CD4-positive, alpha-beta T cell treated with Interferon gamma for 1 hour (primary cell): ENCODE measurements around the gene ABHD1.
A peak's percentile ranks its signal among the peaks of the same experiment; 100 is the strongest.
"Not testable (repeated sequence)": the region's sequence is repeated elsewhere in the genome, so short reads cannot be mapped to it uniquely, and the experiment has no call there.

Source experiments
- DNase-seq: peaks from one replicate; pipeline ENCODE4 v3.0.0-alpha.2; 2020

The ABHD1 gene

GRCh38 chr2:27123302-27124150, at the start of gene ABHD1:
ABHD1 (plus strand) TSS chr2:27123815; CDS start chr2:27123949, 134 bp downstream.
- DNase-seq = peak; percentile 74

- DNase-seq = peak; percentile 39
These were observed 48.7 kb upstream of the ABHD1 start for GRCh38 chr2:27074738-27075565.

DNA sequence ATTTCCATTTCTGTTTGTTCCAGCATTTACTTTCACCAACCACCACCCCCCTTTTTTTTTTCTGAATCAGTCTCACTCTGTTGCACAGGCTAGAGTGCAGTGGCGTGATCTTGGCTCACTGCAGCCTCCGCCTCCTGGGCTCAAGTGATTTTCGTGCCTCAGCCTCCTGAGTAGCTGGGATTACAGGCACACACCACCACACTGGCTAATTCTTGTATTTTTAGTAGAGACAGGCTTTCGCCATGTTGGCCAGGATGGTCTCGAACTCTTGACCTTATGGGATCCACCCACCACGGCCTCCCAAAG, 48.1 kb upstream of the ABHD1 start:
- not testable (repeated sequence) for DNase-seq

- no peak for DNase-seq
These were observed 47.3 kb upstream of the ABHD1 start for GRCh38 chr2:27076323-27076722.

- DNase-seq = no peak
These were observed 46.4 kb upstream of the ABHD1 start for GRCh38 chr2:27077231-27077630.

- no peak for DNase-seq
These were observed 45.1 kb upstream of the ABHD1 start, which contains the start of gene EMILIN1 for GRCh38 chr2:27078267-27079194. EMILIN1 (plus strand) TSS chr2:27078615; CDS start chr2:27079066, 451 bp downstream.

DNA sequence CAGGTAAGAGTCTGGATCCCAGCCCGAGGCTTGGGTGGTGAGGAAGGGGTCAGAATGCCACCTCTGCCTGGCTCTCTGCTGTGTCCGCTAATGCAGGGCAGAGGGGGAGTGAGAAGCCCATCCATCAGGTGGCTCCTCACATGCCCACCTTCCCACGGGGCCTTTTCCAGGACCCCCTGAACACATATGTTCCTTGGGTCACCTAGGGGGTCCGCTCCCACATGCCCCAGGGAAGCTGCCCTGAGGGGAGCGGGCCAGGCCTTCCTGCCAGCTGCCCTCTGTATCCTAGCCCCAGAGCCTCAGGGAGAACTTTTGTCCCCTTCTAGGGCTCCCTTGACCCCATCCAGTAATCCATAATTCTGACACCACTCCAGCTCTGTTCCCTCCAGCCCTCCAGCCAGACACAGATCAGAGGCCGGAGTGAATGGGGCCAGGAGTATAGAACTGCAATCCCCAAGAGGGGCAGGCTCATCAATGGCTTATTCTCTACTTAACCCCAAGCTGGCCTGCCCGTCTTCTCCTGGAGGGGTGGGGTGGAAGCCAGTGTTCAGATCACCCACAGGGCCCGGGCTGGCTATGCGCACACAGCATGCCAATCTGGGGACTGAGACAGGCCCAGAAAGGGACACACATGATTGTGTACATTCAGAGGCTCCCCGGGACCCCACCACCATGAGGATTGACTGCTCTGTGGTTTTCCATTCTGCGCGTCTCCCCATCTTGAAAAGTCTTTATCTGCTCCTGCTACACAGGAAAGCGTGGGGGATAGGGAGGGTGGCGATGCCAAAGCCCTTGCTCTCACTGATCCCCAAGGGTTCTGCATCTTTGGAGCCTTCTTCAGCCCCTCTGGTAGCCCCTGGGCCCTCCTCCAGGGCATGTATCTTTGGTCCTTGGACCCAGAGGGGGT, 44.1 kb upstream of the ABHD1 start:
- no peak for DNase-seq

DNA sequence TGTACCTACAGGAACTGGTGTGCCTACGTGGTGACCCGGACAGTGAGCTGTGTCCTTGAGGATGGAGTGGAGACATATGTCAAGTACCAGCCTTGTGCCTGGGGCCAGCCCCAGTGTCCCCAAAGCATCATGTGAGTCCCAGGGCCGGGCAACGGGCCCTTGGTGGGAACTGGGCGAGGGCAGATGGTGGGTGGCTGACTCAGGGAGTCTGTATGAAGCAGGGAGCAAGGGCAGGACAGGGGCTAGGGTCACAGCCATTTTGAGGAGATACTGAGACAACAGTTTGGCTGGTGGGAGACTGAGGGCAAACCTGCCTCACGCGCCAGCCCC, 43.5 kb upstream of the ABHD1 start:
- no peak for DNase-seq

GRCh38 chr2:27080603-27080936, 43.0 kb upstream of the ABHD1 start:
- no peak for DNase-seq

- no peak for DNase-seq
These were observed 41.4 kb upstream of the ABHD1 start for GRCh38 chr2:27081984-27082772.

- no peak for DNase-seq
These were observed 40.7 kb upstream of the ABHD1 start for GRCh38 chr2:27082773-27083409.

DNA sequence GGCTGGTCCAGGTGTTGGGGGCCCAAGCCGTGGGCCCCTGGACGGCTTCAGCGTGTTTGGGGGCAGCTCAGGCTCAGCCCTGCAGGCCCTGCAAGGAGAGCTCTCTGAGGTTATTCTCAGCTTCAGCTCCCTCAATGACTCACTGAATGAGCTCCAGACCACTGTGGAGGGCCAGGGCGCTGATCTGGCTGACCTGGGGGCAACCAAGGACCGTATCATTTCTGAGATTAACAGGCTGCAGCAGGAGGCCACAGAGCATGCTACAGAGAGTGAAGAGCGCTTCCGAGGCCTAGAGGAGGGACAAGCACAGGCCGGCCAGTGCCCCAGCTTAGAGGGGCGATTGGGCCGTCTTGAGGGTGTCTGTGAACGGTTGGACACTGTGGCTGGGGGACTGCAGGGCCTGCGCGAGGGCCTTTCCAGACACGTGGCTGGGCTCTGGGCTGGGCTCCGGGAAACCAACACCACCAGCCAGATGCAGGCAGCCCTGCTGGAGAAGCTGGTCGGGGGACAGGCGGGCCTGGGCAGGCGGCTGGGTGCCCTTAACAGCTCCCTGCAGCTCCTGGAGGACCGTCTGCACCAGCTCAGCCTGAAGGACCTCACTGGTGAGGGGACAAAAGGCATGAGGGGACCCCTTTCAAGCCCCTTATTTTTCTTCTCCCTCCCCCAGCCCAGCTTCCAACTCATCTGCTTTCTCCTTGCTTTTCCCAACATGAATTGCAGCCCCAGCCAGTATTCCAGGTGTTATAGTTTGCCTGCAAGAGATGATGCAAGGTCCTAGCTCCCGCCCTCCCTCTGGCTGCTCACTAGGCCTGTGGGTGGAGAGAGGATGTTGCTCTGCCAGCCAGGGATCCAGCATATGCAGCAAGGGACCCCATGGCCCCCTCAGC, 40.0 kb upstream of the ABHD1 start:
- DNase-seq = no peak

DNA sequence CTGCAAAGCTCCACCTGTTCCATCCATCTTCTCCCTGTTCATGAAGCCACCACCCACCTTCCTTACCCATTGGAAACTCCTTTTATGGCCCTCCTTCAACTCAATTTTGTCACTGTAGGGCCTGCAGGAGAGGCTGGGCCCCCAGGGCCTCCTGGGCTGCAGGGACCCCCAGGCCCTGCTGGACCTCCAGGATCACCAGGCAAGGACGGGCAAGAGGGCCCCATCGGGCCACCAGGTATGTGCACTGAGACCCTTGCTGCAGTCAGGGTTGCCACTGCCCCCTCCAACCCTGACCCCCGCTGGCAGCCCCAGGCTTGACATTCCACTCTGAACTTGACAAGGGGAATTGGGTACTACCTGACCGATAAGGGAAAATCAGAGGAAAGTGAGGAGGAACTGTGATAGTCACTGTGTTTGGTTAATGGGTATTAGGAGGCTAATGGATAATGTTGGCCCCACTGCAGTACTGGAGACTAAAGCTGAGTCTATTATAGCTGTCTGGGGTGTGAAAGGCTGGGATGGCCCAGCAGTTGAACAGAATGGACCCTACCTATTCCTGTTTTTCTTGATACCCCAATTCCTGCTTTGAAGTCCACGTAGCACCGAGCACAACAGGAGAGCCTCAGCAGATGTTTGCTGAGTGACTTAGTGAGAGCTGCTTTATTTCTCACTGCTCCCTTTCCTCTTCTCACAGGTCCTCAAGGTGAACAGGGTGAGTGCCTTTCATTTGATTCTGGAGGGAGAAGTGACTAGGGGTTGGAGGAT, 39.1 kb upstream of the ABHD1 start:
- no peak for DNase-seq

DNA sequence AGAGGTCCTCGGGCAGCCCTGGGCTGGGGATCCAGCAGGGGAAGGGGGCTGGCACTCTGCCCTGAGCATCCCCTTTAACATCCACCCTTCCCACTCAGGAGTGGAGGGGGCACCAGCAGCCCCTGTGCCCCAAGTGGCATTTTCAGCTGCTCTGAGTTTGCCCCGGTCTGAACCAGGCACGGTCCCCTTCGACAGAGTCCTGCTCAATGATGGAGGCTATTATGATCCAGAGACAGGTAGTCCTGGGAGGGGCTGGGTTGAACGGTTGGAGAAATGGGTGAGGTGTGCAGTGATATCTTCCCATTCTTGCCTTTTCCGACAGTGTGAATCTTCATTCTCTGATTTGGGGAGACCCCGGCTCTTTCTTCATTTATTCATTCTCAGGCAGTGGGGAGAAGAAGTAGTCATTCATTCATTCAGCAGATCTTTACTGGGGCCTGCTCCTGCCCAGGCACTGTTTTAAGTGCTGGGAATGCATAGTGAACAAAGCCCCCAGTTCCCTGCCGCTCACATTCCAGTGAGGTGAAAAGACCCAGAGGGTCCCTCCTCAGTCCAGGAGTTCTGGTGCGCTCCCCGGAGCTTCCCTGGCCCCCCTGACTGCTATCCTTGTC, 38.4 kb upstream of the ABHD1 start:
- DNase-seq = no peak

- peak; percentile 18 for DNase-seq
These were observed 37.9 kb upstream of the ABHD1 start for GRCh38 chr2:27085673-27086089.

GRCh38 chr2:27086090-27086723, 37.4 kb upstream of the ABHD1 start:
- DNase-seq = peak; percentile 96

DNA sequence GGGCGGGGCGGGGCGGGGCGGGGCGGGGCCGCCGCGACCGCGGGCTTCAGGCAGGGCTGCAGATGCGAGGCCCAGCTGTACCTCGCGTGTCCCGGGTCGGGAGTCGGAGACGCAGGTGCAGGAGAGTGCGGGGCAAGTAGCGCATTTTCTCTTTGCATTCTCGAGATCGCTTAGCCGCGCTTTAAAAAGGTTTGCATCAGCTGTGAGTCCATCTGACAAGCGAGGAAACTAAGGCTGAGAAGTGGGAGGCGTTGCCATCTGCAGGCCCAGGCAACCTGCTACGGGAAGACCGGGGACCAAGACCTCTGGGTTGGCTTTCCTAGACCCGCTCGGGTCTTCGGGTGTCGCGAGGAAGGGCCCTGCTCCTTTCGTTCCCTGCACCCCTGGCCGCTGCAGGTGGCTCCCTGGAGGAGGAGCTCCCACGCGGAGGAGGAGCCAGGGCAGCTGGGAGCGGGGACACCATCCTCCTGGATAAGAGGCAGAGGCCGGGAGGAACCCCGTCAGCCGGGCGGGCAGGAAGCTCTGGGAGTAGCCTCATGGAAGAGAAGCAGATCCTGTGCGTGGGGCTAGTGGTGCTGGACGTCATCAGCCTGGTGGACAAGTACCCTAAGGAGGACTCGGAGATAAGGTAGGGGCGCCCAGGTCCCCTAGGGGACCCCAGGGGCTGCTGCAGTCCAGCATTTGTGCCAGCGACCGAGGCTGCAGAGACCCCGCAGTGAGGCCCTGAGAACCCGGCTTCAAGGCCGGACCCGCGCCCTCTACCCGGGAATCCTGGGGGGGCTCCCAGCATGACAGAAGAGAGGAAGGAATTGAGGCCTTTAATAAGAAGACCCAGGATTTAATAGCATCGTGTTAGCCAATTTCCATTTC, 36.7 kb upstream of the ABHD1 start, which contains the start of gene KHK:
KHK (plus strand) TSS at position 49 of the 870 bp plus-strand sequence; CDS start at position 537, 488 bp downstream.
- no peak for DNase-seq
